ENCODE data around the gene ACTG1.

ACTG1 gene

DNA sequence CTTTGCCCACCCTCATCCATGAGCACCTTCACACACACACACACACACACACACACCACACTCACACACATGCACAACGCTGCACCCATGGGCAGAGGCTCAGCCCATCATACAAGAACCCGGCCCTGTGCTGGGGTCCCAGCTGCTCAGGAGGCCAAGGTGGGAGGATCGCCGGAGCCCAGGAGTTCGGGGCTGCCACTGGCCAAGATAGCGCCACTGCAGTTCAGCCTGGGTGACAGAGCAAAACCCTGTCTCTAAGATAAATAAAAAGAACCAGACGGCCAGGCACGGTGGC lies 12.2 kb upstream of the ACTG1 start:
- H3K4me3 ChIP-seq (ENCODE audit: low read depth, low read length): no peak overlapping the region
- TF ChIP-seq, protein P1, sequence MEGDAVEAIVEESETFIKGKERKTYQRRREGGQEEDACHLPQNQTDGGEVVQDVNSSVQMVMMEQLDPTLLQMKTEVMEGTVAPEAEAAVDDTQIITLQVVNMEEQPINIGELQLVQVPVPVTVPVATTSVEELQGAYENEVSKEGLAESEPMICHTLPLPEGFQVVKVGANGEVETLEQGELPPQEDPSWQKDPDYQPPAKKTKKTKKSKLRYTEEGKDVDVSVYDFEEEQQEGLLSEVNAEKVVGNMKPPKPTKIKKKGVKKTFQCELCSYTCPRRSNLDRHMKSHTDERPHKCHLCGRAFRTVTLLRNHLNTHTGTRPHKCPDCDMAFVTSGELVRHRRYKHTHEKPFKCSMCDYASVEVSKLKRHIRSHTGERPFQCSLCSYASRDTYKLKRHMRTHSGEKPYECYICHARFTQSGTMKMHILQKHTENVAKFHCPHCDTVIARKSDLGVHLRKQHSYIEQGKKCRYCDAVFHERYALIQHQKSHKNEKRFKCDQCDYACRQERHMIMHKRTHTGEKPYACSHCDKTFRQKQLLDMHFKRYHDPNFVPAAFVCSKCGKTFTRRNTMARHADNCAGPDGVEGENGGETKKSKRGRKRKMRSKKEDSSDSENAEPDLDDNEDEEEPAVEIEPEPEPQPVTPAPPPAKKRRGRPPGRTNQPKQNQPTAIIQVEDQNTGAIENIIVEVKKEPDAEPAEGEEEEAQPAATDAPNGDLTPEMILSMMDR (IDR thresholded peaks at IDR 0.05; ENCODE audit: insufficient read depth, low read length, missing control alignments): no peak
- DNase-seq (ENCODE audit: low read depth, low spot score): no peak
- POLR2A ChIA-PET: interaction anchor here (1.1 kb wide), 1 partner anchor 13 kb away, joined by 3 read pairs; the partner anchor contains the start of gene ACTG1
- CTCF ChIA-PET: no interaction called here

DNA sequence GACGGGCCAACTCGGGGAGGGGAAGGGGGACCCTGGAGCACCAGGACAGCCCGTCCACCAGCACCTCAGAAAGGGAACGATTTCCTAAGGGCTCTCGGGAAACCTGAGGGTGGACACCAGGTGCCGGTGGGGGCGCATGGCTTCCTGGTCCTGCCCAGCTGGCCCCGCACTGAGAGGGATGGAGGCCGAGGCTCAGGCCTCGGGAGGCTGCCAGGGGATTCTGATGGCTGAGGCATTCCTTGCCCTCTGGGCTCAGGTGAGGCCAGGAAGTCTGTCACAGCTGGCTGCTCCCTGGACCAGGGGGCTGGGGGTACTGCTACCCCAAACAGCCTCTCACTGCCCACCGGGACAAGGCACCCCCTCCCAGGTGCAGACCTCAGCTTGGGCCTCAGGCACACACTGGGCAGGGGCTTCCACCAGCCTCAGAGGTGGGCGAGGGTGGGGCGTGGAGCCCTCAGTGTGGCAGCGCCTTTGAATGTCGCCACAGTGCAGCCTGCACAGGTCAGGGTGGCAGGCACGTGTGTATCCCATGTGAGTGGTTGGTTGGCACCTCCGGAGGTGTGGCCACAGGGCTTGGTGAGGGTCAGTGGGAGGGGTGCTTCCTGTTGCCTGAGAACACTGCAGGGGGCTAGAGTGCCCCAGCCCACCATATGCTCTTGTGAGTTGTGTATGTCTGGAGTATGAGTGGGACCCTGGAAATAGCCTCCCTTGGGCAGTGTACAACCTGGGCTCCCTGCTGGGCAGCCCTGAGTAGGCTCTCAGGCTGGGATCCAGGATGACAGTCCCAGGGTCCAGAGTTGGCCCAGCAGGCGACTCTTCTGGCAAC lies 11.7 kb upstream of the ACTG1 start:
- no peak for DNase-seq (ENCODE audit: low read depth, low spot score)
- TF ChIP-seq, protein P1 (IDR thresholded peaks at IDR 0.05; ENCODE audit: insufficient read depth, low read length, missing control alignments): no peak
- ChIA-PET POLR2A (no interaction called here), CTCF (interaction anchor here (1.7 to 8.3 kb wide), 2 partner anchors 9 to 76 kb away, joined by 6 to 59 read pairs; no protein-coding TSS in a partner anchor)
- H3K4me3 ChIP-seq (ENCODE audit: low read depth, low read length): no peak overlapping the region

DNA sequence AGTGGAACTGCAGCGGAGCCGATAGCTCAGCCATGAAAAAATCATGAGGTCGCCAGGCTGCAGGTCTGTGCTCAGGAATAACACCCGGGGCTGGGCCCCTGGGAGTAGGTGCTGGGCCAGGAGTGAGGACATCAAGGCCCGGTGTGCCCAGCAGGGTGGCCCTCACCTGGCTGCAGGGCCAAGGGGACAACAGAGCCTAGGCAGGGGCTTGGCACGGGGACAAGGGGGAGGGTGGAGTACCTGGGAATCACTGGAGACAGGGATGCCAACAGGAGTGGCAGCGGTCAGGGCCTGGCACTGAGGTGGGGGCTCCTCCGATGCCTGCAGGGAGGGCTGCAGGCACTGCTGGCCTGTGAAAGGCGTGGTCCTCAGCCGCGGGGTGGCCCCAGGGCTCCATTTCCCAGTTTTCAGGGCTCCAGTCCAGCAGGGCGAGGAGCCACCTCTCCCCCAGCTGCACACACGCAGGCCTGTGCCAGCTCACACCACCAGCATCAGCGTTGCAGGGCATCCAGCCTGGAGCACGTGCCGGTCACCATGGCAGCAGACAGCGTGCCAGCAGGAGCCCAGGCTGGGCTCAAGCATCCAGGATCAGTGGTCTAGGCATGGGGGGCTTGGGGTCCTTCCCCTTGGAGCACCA lies 10.9 kb upstream of the ACTG1 start:
- no peak for DNase-seq (ENCODE audit: low read depth, low spot score)
- CTCF ChIA-PET: interaction anchor here (1.7 to 8.3 kb wide), 2 partner anchors 10 to 77 kb away, joined by 6 to 59 read pairs; no protein-coding TSS in a partner anchor
- no peak overlapping the region for H3K4me3 ChIP-seq (ENCODE audit: low read depth, low read length)
- TF ChIP-seq, protein P1 (IDR thresholded peaks at IDR 0.05; ENCODE audit: insufficient read depth, low read length, missing control alignments): peak; percentile 17
- POLR2A ChIA-PET: interaction anchor here (1.5 kb wide), 1 partner anchor 54 kb away, joined by 4 read pairs; no protein-coding TSS in a partner anchor

DNA sequence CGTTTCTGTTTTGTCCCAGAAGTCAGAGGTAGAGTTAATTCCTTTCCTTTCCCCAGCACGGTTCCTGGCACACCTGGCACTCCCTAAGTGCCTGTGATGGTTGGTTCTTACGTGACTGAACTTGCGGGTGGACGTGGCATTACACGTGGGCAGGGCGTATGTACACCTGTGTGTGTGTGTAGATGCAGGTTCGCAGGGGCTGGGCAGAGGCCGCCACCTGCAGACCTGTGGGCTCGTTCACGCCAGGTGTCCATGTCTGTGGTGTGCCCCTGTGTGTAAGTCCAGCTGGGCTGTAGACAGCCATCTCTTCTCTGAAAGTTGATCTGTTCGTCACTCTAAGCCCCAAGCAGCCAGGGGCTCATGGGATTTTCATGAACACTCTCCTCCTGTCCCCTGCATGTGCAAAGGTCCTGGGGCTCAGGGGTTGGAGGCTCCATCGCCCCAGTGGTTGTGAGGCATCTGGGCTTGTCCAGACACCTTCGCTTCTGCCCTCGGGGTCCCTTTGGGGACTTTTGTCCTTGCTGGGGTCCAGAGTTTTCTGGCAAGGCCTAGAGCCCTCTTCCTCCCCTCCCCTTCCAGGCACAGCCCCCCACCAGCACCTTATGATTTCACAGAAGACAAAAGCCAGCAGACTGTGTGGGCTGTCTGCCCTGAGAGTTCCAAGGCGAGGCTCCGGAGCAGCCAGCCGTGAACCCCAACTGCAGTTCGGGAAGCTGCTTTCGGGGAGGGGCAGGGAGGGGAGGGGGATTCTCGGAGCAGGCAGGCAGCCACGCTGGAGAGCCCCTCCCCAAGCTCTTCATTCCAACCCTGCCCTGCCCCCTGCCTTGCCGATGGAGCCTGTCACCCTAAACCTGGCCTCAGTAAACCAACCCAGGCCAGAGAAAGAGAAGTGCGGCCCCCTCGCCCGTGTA lies 10.1 kb upstream of the ACTG1 start:
- H3K4me3 ChIP-seq (ENCODE audit: low read depth, low read length): no peak overlapping the region
- POLR2A ChIA-PET: interaction anchor here (0.7 to 1.5 kb wide), 2 partner anchors 10 to 55 kb away, joined by 3 to 4 read pairs; no protein-coding TSS in a partner anchor

DNA sequence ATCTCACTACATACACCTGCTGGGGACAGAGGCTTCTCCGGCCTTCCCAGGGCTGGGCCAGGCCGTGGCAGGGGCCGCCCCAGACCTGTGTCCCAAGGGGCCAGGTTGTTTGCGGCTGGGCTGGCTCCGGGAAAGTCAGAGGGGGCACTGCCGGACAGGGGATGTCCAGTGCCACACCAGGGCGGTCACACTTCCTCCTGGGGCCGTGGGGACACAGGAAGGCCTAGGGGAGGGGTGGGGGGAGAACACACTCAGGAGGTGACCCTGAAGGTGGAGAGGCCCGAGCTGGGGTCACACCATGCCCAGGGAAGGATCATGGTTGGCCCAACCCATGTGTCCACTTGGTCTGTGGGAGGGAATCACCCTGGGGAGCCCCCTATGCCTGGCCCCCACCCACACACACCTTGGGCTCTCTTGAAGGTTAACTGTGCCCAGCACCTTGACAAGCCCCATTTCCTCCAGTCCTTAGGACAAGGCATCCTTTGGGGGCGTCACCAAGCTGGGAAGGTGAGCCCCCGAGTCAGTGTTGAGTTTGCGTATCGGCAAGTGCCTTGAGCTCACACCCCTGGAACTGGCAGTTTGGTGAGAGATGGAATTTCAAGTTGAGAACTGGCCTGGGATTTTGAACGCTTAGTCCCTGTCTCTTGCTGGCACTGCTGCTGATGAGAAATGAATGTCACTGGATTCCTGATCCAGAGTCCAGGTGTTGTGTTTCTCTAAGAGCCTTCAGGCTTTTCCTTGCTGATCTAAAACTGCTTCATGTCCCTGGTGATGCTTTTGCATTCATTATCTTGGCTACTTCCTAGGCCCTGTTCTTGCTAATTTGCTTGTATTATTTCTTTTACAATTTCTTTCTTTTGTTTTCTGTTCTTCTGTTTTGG lies 7.7 kb upstream of the ACTG1 start:
- TF ChIP-seq, protein P1 (IDR thresholded peaks at IDR 0.05; ENCODE audit: insufficient read depth, low read length, missing control alignments): no peak
- ChIA-PET POLR2A (interaction anchor here (1.1 kb wide), 1 partner anchor 9 kb away, joined by 3 read pairs; no protein-coding TSS in a partner anchor), CTCF (interaction anchor here (1.8 to 8.3 kb wide), 2 partner anchors 10 to 80 kb away, joined by 5 to 59 read pairs; no protein-coding TSS in a partner anchor)
- no peak for DNase-seq (ENCODE audit: low read depth, low spot score)
- no peak overlapping the region for H3K4me3 ChIP-seq (ENCODE audit: low read depth, low read length)

More for the DNA sequence above, 10.1 kb upstream of the ACTG1 start:
- no peak for DNase-seq (ENCODE audit: low read depth, low spot score)
- TF ChIP-seq, protein P1 (IDR thresholded peaks at IDR 0.05; ENCODE audit: insufficient read depth, low read length, missing control alignments): no peak
- CTCF ChIA-PET: interaction anchor here (1.7 to 8.3 kb wide), 2 partner anchors 10 to 78 kb away, joined by 6 to 59 read pairs; no protein-coding TSS in a partner anchor
